IPS DF 19.7 (cell line): ENCODE measurements around the gene QRFPR.
"Not testable (repeated sequence)": the region's sequence is repeated elsewhere in the genome, so short reads cannot be mapped to it uniquely, and the experiment has no call there.

ENCODE experiments used
- DNase-seq: peaks from one replicate; pipeline ENCODE4 v3.0.0-alpha.2; 2013; ENCODE audit warnings: low read depth, low spot score

QRFPR gene

GRCh38 chr4:121339824-121340223 is 41.0 kb downstream of the QRFPR start:
- no peak for DNase-seq

- DNase-seq = no peak
These were observed 41.5 kb downstream of the QRFPR start for GRCh38 chr4:121339307-121339706.

- no peak for DNase-seq
These were observed 42.3 kb downstream of the QRFPR start for GRCh38 chr4:121338518-121338917.

GRCh38 chr4:121336706-121337105 is 44.1 kb downstream of the QRFPR start:
- DNase-seq = no peak

GRCh38 chr4:121330180-121330665 is 50.6 kb downstream of the QRFPR start:
- no peak for DNase-seq

- no peak for DNase-seq
These were observed 54.2 kb downstream of the QRFPR start for GRCh38 chr4:121326597-121326996.

GRCh38 chr4:121324331-121324730 is 56.5 kb downstream of the QRFPR start:
- DNase-seq = no peak

- no peak for DNase-seq
These were observed 59.4 kb downstream of the QRFPR start for GRCh38 chr4:121321466-121321865.

GRCh38 chr4:121316091-121316490 is 64.7 kb downstream of the QRFPR start:
- no peak for DNase-seq

GRCh38 chr4:121313430-121313829 is 67.4 kb downstream of the QRFPR start:
- not testable (repeated sequence) for DNase-seq

- DNase-seq = no peak
These were observed 72.0 kb downstream of the QRFPR start for GRCh38 chr4:121308828-121309227.

- no peak for DNase-seq
These were observed 72.5 kb downstream of the QRFPR start for GRCh38 chr4:121308328-121308663.

- DNase-seq = peak; percentile 30
These were observed 73.1 kb downstream of the QRFPR start for GRCh38 chr4:121307445-121308327.

- DNase-seq = no peak
These were observed 73.9 kb downstream of the QRFPR start for GRCh38 chr4:121306931-121307330.

GRCh38 chr4:121304893-121305292 is 75.9 kb downstream of the QRFPR start:
- no peak for DNase-seq

- DNase-seq = no peak
These were observed 81.5 kb downstream of the QRFPR start for GRCh38 chr4:121299367-121299766.

- DNase-seq = no peak
These were observed 97.5 kb downstream of the QRFPR start for GRCh38 chr4:121283319-121283718.

GRCh38 chr4:121280425-121280824 is 100.4 kb downstream of the QRFPR start:
- DNase-seq = no peak

GRCh38 chr4:121278811-121279368 is 101.9 kb downstream of the QRFPR start:
- no peak for DNase-seq
